CD4-positive, alpha-beta T cell treated with Interleukin-12 subunit alpha and Interleukin-12 subunit beta, for 1 hour (primary cell): ENCODE data around the gene P3H4.

ENCODE experiments used
- DNase-seq: peaks from one replicate; pipeline ENCODE4 v3.0.0-alpha.2; 2020

Gene P3H4

DNA sequence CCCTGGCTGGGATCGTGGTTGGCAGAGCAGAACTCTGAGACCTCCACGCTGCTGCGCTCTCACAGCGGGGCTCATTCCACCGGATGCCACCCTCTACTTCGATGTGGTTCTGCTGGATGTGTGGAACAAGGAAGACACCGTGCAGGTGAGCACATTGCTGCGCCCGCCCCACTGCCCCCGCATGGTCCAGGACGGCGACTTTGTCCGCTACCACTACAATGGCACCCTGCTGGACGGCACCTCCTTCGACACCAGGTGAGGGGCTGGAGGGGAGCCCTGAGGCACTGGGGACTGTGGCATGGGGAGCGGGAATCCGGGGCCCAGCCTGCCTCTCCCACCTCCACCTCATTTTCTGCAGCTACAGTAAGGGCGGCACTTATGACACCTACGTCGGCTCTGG, 6.3 kb upstream of the P3H4 start:
- no peak for DNase-seq

DNA sequence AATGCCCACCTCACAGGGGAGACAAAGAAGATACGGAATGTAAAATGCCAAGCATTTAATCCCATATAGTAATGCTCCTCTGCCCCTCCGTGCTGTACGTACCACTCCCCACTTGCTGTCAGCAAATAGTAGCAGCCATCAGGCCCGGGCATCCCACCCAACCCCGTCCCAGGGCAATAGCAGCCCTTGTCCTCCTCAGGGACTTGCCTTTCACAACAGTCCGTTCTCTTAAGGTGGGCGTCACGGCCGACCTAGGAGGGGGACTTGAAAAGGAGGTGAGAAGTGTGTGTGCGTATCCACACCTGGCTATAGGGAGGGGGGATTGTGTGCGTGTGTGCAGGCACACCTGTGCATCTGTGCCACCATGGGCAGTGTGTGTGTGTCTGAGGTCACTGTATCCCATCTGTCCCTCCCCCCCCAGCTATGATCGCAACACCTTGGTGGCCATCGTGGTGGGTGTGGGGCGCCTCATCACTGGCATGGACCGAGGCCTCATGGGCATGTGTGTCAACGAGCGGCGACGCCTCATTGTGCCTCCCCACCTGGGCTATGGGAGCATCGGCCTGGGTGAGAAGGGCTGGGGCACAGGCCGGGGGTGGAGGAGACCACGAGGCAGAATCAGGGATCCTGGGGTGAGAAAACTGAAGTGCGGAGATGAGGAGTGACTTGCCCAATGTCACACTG, 5.0 kb upstream of the P3H4 start:
- DNase-seq, result no peak

GRCh38 chr17:41814195-41814594, 2.4 kb upstream of the P3H4 start:
- DNase-seq, result no peak

DNA sequence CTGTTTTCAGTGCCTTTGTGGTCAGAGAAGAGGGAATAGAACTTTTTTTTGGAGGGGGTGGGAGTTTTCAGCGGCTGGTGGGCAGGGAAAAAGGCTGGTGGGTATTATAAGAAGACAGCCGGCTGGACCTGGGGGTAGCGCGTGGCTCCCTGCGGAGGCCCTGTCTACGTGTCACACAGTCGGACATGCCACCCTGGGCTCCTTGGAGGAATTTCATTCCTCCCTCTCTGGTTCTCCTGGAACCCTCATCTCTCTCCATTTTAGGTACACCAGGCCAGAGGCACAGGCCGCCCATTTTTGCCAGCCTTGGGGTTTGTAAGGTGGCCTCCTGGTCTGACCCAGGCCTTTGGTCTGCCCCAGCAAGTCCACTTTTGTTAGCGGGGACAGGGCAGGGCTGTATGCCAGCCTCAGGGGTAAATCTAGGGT, 2.0 kb upstream of the P3H4 start:
- no peak for DNase-seq

- no peak for DNase-seq
Measured at GRCh38 chr17:41813152-41813680, 1.5 kb upstream of the P3H4 start.

GRCh38 chr17:41812381-41813151, 817 bp upstream of the P3H4 start, which contains the start of gene FKBP10:
FKBP10 (plus strand) TSS chr17:41813004; CDS start chr17:41813035, 31 bp downstream.
- DNase-seq, result peak; percentile 43

GRCh38 chr17:41810659-41811548, 845 bp downstream of the P3H4 start:
- no peak for DNase-seq

DNA sequence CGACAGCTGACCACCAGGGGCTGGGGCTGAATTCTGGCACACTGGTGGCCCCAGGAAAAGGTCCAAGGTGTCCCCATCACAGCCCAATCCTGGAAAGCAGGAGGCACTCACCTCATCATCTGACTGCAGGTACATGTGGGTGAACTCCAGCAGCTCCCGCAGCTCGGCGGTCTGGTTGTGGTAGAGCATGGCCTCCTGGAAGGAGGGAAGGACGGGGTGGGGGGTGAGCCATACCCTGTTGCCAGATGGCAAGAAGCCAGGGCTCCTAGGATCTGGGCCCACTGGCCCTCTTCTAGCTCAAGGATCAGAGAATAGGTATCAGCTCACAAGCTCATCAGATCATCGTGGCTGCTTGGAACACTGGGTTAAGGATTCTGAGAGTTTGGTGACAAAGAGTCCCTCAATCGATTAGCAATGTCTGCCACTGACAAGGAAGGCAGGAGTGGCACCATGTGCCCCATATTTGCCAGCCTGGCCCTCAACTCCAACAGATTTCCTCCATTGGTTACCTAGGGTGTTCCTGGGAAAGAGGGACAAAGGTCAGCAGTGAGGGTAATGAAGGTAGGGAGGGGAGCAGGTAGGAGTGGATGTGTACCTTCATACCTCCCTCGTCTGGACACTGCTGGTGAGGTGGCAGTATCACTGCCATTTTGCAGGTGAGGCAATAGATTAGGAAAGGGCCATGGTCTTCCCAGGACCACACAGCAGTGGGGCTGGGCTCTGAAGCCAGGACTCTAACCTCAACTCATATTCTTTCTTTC, 4.9 kb downstream of the P3H4 start:
- no peak for DNase-seq

- no peak for DNase-seq
Measured at GRCh38 chr17:41803049-41804020, 8.4 kb downstream of the P3H4 start.

DNA sequence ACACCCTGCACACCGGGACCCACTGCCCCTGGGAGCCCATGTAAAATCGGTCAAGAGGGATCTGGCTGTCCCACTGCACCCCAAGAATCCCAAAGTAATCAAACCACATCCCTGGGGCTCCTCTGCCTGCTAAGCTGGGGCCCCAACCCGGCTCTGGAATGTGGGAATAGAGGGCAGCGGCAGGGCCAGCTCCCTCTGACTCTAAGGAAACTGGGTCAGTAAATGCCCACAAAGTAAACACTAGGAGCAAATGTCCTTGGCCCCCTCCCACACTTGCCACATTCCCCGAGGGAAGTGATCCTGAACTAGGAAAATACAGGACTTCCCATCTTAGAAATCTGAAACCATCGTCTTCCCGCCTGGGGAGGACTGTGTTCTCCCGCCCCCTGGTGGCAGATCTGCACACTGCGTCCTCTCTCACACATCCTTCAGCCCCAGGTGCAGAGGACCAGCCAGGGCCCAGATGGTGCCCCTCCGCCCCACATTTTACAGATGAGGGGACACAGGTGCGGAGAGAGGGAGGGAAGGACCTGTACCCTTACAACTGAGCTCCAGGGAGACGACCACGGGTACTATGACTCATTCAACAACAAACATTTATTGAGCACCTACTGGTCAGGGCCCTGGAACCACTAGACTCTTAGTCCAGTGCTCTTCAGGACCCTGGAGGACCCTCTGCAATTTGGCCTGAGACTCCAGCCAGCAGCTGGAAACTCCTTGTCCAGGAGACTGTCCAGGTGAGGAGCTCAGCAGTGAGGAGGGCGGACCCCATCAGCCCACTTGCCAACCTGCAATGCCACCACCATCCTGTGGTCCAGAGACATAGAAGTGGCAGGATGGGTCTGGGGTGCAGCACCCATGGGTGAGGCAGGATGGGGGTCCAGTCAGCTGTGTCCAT, 10.1 kb downstream of the P3H4 start:
- peak; percentile 73 for DNase-seq

- DNase-seq, result peak; percentile 11
Measured at GRCh38 chr17:41800601-41801373, 11.0 kb downstream of the P3H4 start.

DNA sequence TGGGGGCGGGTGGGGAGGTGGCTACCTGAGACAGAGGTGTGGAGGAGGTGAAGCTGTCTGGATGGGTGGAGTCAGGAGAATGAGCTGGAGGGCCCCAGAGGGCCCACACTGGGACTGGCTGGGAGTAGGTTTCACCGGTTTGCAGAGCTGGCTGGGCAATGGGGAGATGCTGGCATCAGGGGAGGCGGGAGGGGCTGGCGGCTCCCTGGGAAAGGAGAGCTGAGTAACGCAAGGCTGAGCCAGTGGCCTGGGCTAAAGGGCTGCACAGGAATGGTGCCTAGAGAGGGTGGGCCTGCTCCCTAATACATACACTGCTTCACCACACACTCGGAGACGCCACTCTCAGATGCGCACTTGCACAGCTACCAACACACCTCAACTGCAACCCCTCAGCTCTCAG, 12.4 kb downstream of the P3H4 start:
- no peak for DNase-seq

DNA sequence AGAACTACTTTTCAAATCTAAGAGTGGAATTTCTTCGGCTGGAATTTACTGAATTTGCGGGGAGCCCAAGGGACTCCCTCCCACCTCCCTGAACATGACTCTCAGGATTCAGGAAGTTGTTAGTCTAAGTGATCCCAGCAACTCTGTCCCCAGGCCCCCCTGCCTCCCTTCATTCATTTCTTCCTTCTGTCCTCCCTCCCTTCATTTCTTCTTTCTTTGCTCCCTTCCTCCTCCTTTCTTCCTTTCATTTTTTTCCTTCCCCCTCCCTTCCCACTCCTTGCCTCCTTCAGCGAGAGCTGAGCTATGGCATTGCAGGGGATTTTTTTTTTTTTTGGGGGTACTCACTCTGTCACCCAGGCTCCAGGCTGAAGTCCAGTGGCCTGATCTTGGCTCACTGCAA, 14.4 kb downstream of the P3H4 start:
- no peak for DNase-seq

- no peak for DNase-seq
Measured at GRCh38 chr17:41796121-41796895, 15.4 kb downstream of the P3H4 start.

- DNase-seq, result no peak
Measured at GRCh38 chr17:41794540-41794975, 17.2 kb downstream of the P3H4 start.

GRCh38 chr17:41793784-41794539, 17.8 kb downstream of the P3H4 start:
- DNase-seq, result no peak
